Thyroid gland (tissue), 4 donors: Measurements from ENCODE around the gene TNFRSF12A. TPM values are rescaled to one million over a fixed set of nuclear protein-coding genes. Genes with fewer than 3 reads are reported as not detected.

Experiments
- DNase-seq, 2 donors: peaks; one replicate each; pipeline ENCODE4 v3.0.0-alpha.2; 2019
- H3K27ac ChIP-seq, 3 donors: fragments of 200-600 bp; sonication (generic); 1 replicate in 2 of 3; 2 replicates in 1 of 3; pipeline ENCODE4 v1.5.1; 2016 to 2019; ENCODE audit warnings: mild to moderate bottlenecking in 1 of 3, moderate library complexity in 1 of 3
- H3K27me3 ChIP-seq: fragments of 200-600 bp; sonication (generic); one replicate; pipeline ENCODE4 v1.5.1; 2019
- H3K36me3 ChIP-seq, 2 donors: fragments of 200-600 bp; sonication (generic); one replicate each; pipeline ENCODE4 v1.5.1; 2016 to 2019
- H3K4me1 ChIP-seq, 2 donors: fragments of 200-600 bp; sonication (generic); one replicate each; pipeline ENCODE4 v1.5.1; 2017 to 2019
- H3K4me3 ChIP-seq, 3 donors: fragments of 200-600 bp; sonication (generic); replicated peaks in 1 of 3; 1 replicate in 2 of 3; 2 replicates in 1 of 3; pipeline ENCODE4 v1.5.1; 2016; ENCODE audit warnings: mild to moderate bottlenecking in 1 of 3
- H3K9me3 ChIP-seq: fragments of 200-600 bp; sonication (generic); one replicate; pipeline ENCODE4 v1.5.1; 2017
- POLR2A ChIP-seq, 2 donors: fragments of 450-650 bp; IDR thresholded peaks; one replicate each; pipeline ENCODE4 v1.6.1; 2017; ENCODE audit warnings: antibody characterized with exemption in 2 of 2, mild to moderate bottlenecking in 2 of 2, moderate library complexity in 1 of 2
- WGBS, 2 donors: methylation state at CpG; one replicate each; pipeline ENCODE4 v1.1.5; 2017; 5-methylcytosine and 5-hydroxymethylcytosine counted together
- intact Hi-C: fragments of 100-400 bp; cut with DNase I; formaldehyde crosslinking; loops from one replicate; pipeline ENCODE4 v1.15.1; 2023
- total RNA-seq, 4 donors: library from RNA; depleted of rRNA; stranded (reverse); fragments of >200 nt; gene quantifications; one replicate each; pipeline ENCODE4 v1.2.3, GENCODE V29; 2016
- TF ChIP-seq, protein P1 (sequence below), 6 experiments: fragments of 200-600 bp in 3 of 6; fragments of 450-650 bp in 3 of 6; sonication (generic) in 3 of 6; IDR thresholded peaks; one replicate each; pipeline ENCODE4 v1.5.1; 2016 to 2019; ENCODE audit warnings: antibody characterized with exemption in 6 of 6, mild to moderate bottlenecking in 2 of 6, inconsistent platforms in 1 of 6, moderate library complexity in 1 of 6

TNFRSF12A gene
- total RNA-seq, 4 donors from 2014 or later, result 47.9 to 110 (median 67.0) TPM

DNA sequence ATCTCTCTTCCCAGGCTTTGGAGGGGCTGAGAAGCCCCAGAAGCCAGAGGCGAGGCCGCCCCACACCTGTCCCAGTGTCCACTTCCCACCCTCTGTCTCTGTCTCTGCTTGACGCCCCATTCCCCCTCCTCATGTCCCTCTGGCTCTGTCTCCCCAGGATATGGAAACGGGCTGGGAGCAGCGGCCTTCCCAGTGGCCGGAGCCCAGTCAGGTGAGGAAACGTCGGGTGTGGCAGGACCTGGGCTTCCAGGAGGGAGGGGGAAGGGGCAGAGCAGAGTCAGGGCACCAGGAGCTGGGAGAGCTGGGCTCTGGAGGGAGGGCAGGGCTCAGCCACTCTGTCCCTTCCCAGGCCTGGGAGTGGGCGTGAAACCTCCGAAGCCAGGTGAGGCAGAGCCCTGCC lies 29.3 kb upstream of the TNFRSF12A start:
- no peaks in the 10 kb centered on the region for H3K27me3 ChIP-seq
- WGBS, 2 donors, result 69 to 80% methylated on average over 6 to 10 of the region's 10 CpGs
- H3K36me3 ChIP-seq, result no peaks in the 10 kb centered on the region
- DNase-seq, result no peak
- H3K9me3 ChIP-seq, result no peaks in the 10 kb centered on the region
- H3K4me1 ChIP-seq, result no peaks in the 10 kb centered on the region
- no peak overlapping the region for H3K4me3 ChIP-seq
- H3K27ac ChIP-seq, result no peak overlapping the region
- no peak for TF ChIP-seq POLR2A (IDR thresholded peaks at IDR 0.05)
- TF ChIP-seq, protein P1, sequence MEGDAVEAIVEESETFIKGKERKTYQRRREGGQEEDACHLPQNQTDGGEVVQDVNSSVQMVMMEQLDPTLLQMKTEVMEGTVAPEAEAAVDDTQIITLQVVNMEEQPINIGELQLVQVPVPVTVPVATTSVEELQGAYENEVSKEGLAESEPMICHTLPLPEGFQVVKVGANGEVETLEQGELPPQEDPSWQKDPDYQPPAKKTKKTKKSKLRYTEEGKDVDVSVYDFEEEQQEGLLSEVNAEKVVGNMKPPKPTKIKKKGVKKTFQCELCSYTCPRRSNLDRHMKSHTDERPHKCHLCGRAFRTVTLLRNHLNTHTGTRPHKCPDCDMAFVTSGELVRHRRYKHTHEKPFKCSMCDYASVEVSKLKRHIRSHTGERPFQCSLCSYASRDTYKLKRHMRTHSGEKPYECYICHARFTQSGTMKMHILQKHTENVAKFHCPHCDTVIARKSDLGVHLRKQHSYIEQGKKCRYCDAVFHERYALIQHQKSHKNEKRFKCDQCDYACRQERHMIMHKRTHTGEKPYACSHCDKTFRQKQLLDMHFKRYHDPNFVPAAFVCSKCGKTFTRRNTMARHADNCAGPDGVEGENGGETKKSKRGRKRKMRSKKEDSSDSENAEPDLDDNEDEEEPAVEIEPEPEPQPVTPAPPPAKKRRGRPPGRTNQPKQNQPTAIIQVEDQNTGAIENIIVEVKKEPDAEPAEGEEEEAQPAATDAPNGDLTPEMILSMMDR (IDR thresholded peaks at IDR 0.05), result no peak
- intact Hi-C loops, result no loop called here

DNA sequence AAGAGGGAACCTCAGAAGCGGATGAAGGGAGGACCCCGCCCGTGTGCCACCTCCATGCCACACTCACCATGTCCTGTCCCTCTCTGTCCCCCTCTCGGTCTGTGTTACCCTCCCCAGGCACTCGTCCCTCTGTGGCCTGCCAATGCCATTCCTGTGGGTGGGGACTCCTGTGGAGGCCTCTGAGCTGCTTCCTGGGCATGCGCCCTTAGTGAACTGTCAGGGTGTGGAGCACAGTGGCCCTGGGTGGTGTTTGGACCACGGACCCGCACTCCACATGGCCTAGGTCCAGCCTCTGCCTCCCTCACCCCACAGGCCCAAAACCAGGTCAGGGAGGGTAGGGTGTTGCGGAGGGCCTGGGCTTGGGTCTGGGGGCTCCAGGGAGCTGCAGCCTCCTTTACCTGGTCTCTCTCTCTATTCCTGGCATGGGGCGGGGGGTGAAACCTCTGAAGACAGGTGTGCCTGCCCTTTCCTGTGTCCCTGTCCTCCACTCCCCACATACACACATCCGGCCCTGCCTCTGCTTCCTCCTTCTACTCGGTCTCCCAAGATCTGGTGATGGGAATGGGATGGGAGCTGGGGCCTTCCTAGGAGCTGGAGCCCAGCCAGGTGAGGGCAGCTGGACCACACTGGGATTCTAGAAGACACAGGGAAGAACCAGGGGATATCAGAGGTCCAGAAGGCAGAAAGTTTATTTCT lies 28.5 kb upstream of the TNFRSF12A start:
- no peaks in the 10 kb centered on the region for H3K36me3 ChIP-seq
- no peak for DNase-seq
- no peak for TF ChIP-seq POLR2A (IDR thresholded peaks at IDR 0.05)
- TF ChIP-seq, protein P1 (IDR thresholded peaks at IDR 0.05), result no peak
- WGBS, 2 donors, result 85 to 89% methylated on average over 11 to 12 of the region's 12 CpGs
- no peaks in the 10 kb centered on the region for H3K27me3 ChIP-seq
- intact Hi-C loops, result no loop called here
- no peak overlapping the region for H3K4me3 ChIP-seq
- H3K4me1 ChIP-seq, result no peaks in the 10 kb centered on the region
- no peaks in the 10 kb centered on the region for H3K9me3 ChIP-seq
- no peak overlapping the region for H3K27ac ChIP-seq

DNA sequence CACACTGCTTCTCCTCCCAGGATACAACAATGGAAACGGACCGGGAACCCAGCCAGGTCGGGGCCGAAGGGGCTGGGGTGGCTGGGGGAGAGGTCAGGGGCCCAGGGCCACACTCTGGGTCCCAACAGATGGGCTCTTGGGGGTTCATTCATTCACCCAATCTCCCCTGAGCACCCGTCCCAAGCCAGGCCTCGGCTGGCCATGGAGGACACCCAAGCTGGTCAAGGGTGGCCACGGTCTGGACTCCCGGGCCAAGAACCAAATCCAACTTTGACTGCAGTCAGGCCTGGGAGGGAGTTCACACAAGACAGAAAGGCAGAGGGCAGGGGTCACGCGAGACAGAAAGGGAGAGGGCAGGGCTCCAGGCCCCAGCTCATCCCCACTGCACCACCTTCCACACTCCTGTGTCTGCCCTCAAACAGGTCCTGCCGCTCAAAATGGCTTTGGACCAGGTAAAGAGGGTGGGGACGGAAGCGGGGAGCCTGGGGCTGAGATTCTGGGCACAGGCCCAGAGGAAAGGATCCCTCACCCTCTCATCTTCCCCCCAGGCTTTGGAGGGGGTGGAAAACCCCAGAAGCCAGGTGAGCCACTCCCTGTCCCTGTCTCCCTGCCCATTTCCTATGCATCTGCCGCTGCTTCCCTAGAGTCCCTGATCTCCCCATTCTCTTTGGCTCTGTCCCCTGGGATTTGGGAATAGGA lies 27.6 kb upstream of the TNFRSF12A start:
- TF ChIP-seq POLR2A (IDR thresholded peaks at IDR 0.05), result no peak
- TF ChIP-seq, protein P1 (IDR thresholded peaks at IDR 0.05), result no peak
- intact Hi-C loops, result no loop called here
- Histone ChIP-seq H3K4me3 (no peak overlapping the region), H3K27ac (no peak overlapping the region), H3K36me3 (no peaks in the 10 kb centered on the region), H3K4me1 (no peaks in the 10 kb centered on the region), H3K27me3 (no peaks in the 10 kb centered on the region), H3K9me3 (no peaks in the 10 kb centered on the region)
- no peak for DNase-seq
- WGBS, 2 donors, result 85 to 90% methylated on average over 11 to 14 of the region's 14 CpGs

DNA sequence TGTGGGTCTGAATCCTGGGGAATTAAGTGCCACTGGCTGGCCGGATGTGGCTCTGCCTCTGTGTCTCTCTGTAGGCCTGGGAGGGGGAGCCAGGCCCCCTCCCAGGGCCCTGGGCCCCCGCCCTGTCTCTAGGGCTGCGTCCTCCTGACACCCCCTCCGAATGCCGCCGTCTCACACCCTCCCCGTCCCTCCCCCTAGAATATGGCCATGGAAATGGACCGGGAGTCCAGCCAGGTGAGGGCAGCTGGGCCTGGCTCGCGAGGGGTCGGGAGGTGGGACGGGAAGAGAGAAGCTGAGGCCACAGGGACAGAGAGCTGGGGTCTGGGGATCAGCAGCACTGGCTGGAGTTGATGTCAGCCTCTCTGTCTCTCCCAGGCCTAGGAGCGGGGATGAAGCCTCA lies 23.9 kb upstream of the TNFRSF12A start:
- no peak for DNase-seq
- WGBS, 2 donors, result 82 to 88% methylated on average over 11 to 12 of the region's 13 CpGs
- H3K4me1 ChIP-seq, result no peaks in the 10 kb centered on the region
- H3K27ac ChIP-seq, result no peak overlapping the region
- H3K4me3 ChIP-seq, result no peak overlapping the region
- no peaks in the 10 kb centered on the region for H3K27me3 ChIP-seq
- H3K36me3 ChIP-seq, result no peaks in the 10 kb centered on the region
- intact Hi-C loops, result no loop called here
- no peak for TF ChIP-seq POLR2A (IDR thresholded peaks at IDR 0.05)
- TF ChIP-seq, protein P1 (IDR thresholded peaks at IDR 0.05), result no peak
- H3K9me3 ChIP-seq, result no peaks in the 10 kb centered on the region

DNA sequence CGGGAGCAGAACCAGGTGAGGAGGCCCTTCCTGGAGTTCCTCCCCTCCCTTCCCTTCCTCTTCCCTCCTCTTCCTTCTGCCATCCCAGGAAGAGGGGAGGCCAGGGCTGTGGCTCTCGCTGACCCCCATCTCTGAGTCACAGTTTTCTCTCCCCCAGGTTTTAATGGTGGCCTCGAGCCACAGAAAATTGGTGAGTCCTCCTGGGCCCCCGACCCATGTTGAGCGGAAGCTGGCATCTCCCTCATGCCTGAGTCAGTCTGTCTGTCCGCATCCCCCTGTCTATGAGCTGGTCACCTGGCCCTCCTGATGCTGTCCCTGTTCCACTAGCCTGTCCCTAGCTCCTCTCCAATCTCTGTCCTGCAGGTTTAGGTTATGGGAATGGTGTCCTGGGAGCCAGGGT lies 20.2 kb upstream of the TNFRSF12A start:
- Histone ChIP-seq H3K9me3 (no peaks in the 10 kb centered on the region), H3K4me1 (peaks cover 0 to 3% of the 10 kb centered on the region in 2 donors), H3K4me3 (no peak overlapping the region), H3K36me3 (no peaks in the 10 kb centered on the region), H3K27ac (no peak overlapping the region), H3K27me3 (no peaks in the 10 kb centered on the region)
- intact Hi-C loops, result no loop called here
- no peak for DNase-seq
- TF ChIP-seq, protein P1 (IDR thresholded peaks at IDR 0.05), result no peak
- no peak for TF ChIP-seq POLR2A (IDR thresholded peaks at IDR 0.05)
- 87 to 88% methylated on average over 6 of the region's 6 CpGs for WGBS, 2 donors
